A673 (cell line): Measurements from ENCODE around the gene SLC6A6. TPM values are rescaled to one million over a fixed set of nuclear protein-coding genes. Genes with fewer than 3 reads are reported as not detected.

Experiments used
- BruUV-seq: library from RNA; stranded (reverse); fragments of 400-500 nt; replicated peaks from 2 replicates; lab custom pipeline; 2021; lab: Mats Ljungman, UMichigan
- CTCF ChIA-PET: fragments of 300-600 bp; sonication (Branson Sonifier 250); formaldehyde crosslinking; loops from one replicate; lab custom pipeline; 2022; ENCODE audit warnings: antibody characterized with exemption; lab: Charles Lee
- POLR2A ChIA-PET: fragments of 300-600 bp; sonication (Branson Sonifier 250); formaldehyde crosslinking; loops from one replicate; lab custom pipeline; 2022; ENCODE audit warnings: antibody characterized with exemption; ENCODE audit not compliant: low non-redundant PET; lab: Charles Lee
- DNase-seq: peaks from one replicate; pipeline ENCODE4 v3.0.0-alpha.2; 2015; ENCODE audit warnings: low spot score
- H3K27ac ChIP-seq: fragments of 200-600 bp; sonication (generic); 2 replicates; pipeline ENCODE4 v1.5.1; 2016; ENCODE audit warnings: mixed run types, low read depth, mild to moderate bottlenecking, mixed read lengths, antibody characterized with exemption, low read length; ENCODE audit not compliant: poor library complexity, severe bottlenecking
- H3K27me3 ChIP-seq: fragments of 200-600 bp; sonication (generic); replicated peaks from 2 replicates; pipeline ENCODE4 v1.6.1; 2017; ENCODE audit warnings: mixed run types, low read depth, mild to moderate bottlenecking, mixed read lengths, antibody characterized with exemption, low read length; ENCODE audit not compliant: insufficient read depth, poor library complexity
- H3K36me3 ChIP-seq: fragments of 200-600 bp; sonication (generic); 2 replicates; pipeline ENCODE4 v1.6.1; 2016; ENCODE audit warnings: mixed run types, mild to moderate bottlenecking, mixed read lengths, antibody characterized with exemption, low read length; ENCODE audit not compliant: insufficient read depth, poor library complexity, severe bottlenecking
- H3K4me1 ChIP-seq: fragments of 200-600 bp; sonication (generic); 2 replicates; pipeline ENCODE4 v1.6.1; 2017; ENCODE audit warnings: mixed run types, mild to moderate bottlenecking, mixed read lengths, antibody characterized with exemption, low read length; ENCODE audit not compliant: insufficient read depth, poor library complexity, severe bottlenecking
- H3K4me3 ChIP-seq: fragments of 200-600 bp; sonication (generic); 2 replicates; pipeline ENCODE4 v1.5.1; 2016; ENCODE audit warnings: low read depth, mixed run types, mild to moderate bottlenecking, mixed read lengths, low read length; ENCODE audit not compliant: poor library complexity, severe bottlenecking
- H3K9me3 ChIP-seq: fragments of 200-600 bp; sonication (generic); 2 replicates; pipeline ENCODE4 v1.6.1; 2016; ENCODE audit warnings: mixed run types, low read depth, mild to moderate bottlenecking, mixed read lengths, antibody characterized with exemption, low read length; ENCODE audit not compliant: poor library complexity, severe bottlenecking
- EZH2 ChIP-seq: fragments of 200-600 bp; sonication (generic); IDR thresholded peaks from 2 replicates; pipeline ENCODE4 v1.6.1; 2017; ENCODE audit warnings: borderline replicate concordance, low read depth, mild to moderate bottlenecking, mixed read lengths, antibody characterized with exemption, low read length; ENCODE audit not compliant: poor library complexity, severe bottlenecking
- intact Hi-C: fragments of 100-400 bp; cut with micrococcal nuclease; formaldehyde crosslinking; loops from one replicate; pipeline ENCODE4 v1.10.0; 2022; ENCODE audit not compliant: unreplicated experiment
- total RNA-seq: library from RNA; stranded (reverse); gene quantifications from 2 replicates; pipeline ENCODE4 v1.2.3, GENCODE V29; 2021
- TF ChIP-seq, protein P1 (sequence below): fragments of 300-800, 200-600 bp; sonication (generic); conservative IDR thresholded peaks from 2 replicates; pipeline ENCODE4 v1.5.1; 2017; ENCODE audit warnings: low read depth, mild to moderate bottlenecking, antibody characterized with exemption, low read length, moderate library complexity, mixed read lengths

The SLC6A6 gene
- total RNA-seq, 1 experiment from 2014 or later = 55.1 TPM

GRCh38 chr3:14444380-14444779, 42.0 kb downstream of the SLC6A6 start:
- intact Hi-C loops = no loop called here
- no peaks in the 10 kb centered on the region for H3K9me3 ChIP-seq
- H3K4me3 ChIP-seq = no peak overlapping the region
- TF ChIP-seq, protein P1, sequence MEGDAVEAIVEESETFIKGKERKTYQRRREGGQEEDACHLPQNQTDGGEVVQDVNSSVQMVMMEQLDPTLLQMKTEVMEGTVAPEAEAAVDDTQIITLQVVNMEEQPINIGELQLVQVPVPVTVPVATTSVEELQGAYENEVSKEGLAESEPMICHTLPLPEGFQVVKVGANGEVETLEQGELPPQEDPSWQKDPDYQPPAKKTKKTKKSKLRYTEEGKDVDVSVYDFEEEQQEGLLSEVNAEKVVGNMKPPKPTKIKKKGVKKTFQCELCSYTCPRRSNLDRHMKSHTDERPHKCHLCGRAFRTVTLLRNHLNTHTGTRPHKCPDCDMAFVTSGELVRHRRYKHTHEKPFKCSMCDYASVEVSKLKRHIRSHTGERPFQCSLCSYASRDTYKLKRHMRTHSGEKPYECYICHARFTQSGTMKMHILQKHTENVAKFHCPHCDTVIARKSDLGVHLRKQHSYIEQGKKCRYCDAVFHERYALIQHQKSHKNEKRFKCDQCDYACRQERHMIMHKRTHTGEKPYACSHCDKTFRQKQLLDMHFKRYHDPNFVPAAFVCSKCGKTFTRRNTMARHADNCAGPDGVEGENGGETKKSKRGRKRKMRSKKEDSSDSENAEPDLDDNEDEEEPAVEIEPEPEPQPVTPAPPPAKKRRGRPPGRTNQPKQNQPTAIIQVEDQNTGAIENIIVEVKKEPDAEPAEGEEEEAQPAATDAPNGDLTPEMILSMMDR = no peak
- TF ChIP-seq EZH2 = no peak
- peaks cover 17% of the 10 kb centered on the region for H3K4me1 ChIP-seq
- no peak overlapping the region for H3K27ac ChIP-seq
- CTCF ChIA-PET = no interaction called here
- DNase-seq = no peak
- no peaks in the 10 kb centered on the region for H3K27me3 ChIP-seq
- H3K36me3 ChIP-seq = peaks cover 32% of the 10 kb centered on the region
- POLR2A ChIA-PET = no interaction called here
- BruUV-seq = no TSS peak

DNA sequence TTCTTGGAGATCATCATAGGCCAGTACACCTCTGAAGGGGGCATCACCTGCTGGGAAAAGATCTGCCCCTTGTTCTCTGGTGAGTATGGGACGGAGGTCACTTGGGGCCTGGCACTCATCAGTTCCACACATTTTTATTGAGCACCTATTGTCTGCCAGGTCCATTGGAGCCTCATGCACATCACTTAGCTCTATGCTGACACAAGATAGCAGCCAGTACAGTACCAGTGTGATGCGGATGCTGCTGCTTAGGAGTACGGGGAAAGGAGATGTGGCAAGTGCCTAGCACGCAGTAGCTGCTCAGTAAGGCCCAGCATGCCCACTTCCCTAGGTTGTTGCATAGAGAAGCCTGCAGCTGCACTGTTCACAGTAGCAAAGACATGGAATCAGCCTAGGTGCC, 43.4 kb downstream of the SLC6A6 start:
- CTCF ChIA-PET = no interaction called here
- peaks cover 36% of the 10 kb centered on the region for H3K36me3 ChIP-seq
- intact Hi-C loops = no loop called here
- POLR2A ChIA-PET = no interaction called here
- no peaks in the 10 kb centered on the region for H3K9me3 ChIP-seq
- H3K27ac ChIP-seq = no peak overlapping the region
- H3K27me3 ChIP-seq = no peaks in the 10 kb centered on the region
- H3K4me3 ChIP-seq = no peak overlapping the region
- DNase-seq = no peak
- TF ChIP-seq, protein P1 = no peak
- TF ChIP-seq EZH2 = no peak
- no TSS peak for BruUV-seq
- peaks cover 3% of the 10 kb centered on the region for H3K4me1 ChIP-seq

GRCh38 chr3:14446988-14447570, 44.7 kb downstream of the SLC6A6 start:
- Histone ChIP-seq H3K9me3 (no peaks in the 10 kb centered on the region), H3K27ac (no peak overlapping the region), H3K4me1 (peaks cover 3% of the 10 kb centered on the region), H3K36me3 (peaks cover 38% of the 10 kb centered on the region), H3K27me3 (no peaks in the 10 kb centered on the region), H3K4me3 (no peak overlapping the region)
- TF ChIP-seq EZH2 = no peak
- TF ChIP-seq, protein P1 = no peak
- intact Hi-C loops = no loop called here
- POLR2A ChIA-PET = no interaction called here
- no TSS peak for BruUV-seq
- DNase-seq = no peak
- CTCF ChIA-PET = no interaction called here
